ACC112 (cell line): ENCODE data around the gene BMAL1.
"Not testable (repeated sequence)": the region's sequence is repeated elsewhere in the genome, so short reads cannot be mapped to it uniquely, and the experiment has no call there.

Source experiments
- H2AFZ ChIP-seq: fragments of 200-600 bp; sonication (generic); one replicate; pipeline ENCODE4 v1.6.0; 2017; ENCODE audit warnings: antibody characterized with exemption, low read length; ENCODE audit not compliant: unreplicated experiment
- H3K27ac ChIP-seq: fragments of 200-600 bp; sonication (generic); 2 replicates; pipeline ENCODE4 v1.5.1; 2014; ENCODE audit warnings: low read depth, mild to moderate bottlenecking, antibody characterized with exemption, low read length, moderate library complexity
- H3K27me3 ChIP-seq: fragments of 200-600 bp; sonication (generic); 2 replicates; pipeline ENCODE4 v1.6.1; 2014; ENCODE audit warnings: mild to moderate bottlenecking, antibody characterized with exemption, low read length, moderate library complexity, mixed read lengths; ENCODE audit not compliant: insufficient read depth
- H3K36me3 ChIP-seq: fragments of 200-600 bp; sonication (generic); 2 replicates; pipeline ENCODE4 v1.6.1; 2016; ENCODE audit warnings: mild to moderate bottlenecking, antibody characterized with exemption, low read length, moderate library complexity, mixed read lengths; ENCODE audit not compliant: insufficient read depth
- H3K4me1 ChIP-seq: fragments of 200-600 bp; sonication (generic); one replicate; pipeline ENCODE4 v1.6.1; 2016; ENCODE audit warnings: low read length, mixed read lengths; ENCODE audit not compliant: insufficient read depth, unreplicated experiment, control insufficient read depth
- H3K4me3 ChIP-seq: fragments of 200-600 bp; sonication (generic); 2 replicates; pipeline ENCODE4 v1.5.1; 2014; ENCODE audit warnings: mild to moderate bottlenecking, low read depth, low read length
- H3K79me2 ChIP-seq: fragments of 200-600 bp; sonication (generic); one replicate; pipeline ENCODE4 v1.6.0; 2016; ENCODE audit warnings: low read length; ENCODE audit not compliant: control insufficient read depth, unreplicated experiment, insufficient read depth

The BMAL1 gene

GRCh38 chr11:13380731-13381130 is 103.1 kb downstream of the BMAL1 start:
- Histone ChIP-seq H3K4me1 (no peaks in the 10 kb centered on the region), H3K27ac (no peak overlapping the region), H3K27me3 (no peaks in the 10 kb centered on the region), H3K36me3 (peaks cover 17% of the 10 kb centered on the region; the same call in 1 of the 2 replicates), H2AFZ (no peak overlapping the region), H3K4me3 (no peak overlapping the region), H3K79me2 (no peaks in the 10 kb centered on the region)

GRCh38 chr11:13382751-13383150 is 105.2 kb downstream of the BMAL1 start:
- Histone ChIP-seq H3K27me3 (no peaks in the 10 kb centered on the region), H3K4me1 (no peaks in the 10 kb centered on the region), H3K79me2 (no peaks in the 10 kb centered on the region), H2AFZ (no peak overlapping the region), H3K27ac (no peak overlapping the region), H3K36me3 (peaks cover 24% of the 10 kb centered on the region; the same call in 1 of the 2 replicates), H3K4me3 (no peak overlapping the region)

DNA sequence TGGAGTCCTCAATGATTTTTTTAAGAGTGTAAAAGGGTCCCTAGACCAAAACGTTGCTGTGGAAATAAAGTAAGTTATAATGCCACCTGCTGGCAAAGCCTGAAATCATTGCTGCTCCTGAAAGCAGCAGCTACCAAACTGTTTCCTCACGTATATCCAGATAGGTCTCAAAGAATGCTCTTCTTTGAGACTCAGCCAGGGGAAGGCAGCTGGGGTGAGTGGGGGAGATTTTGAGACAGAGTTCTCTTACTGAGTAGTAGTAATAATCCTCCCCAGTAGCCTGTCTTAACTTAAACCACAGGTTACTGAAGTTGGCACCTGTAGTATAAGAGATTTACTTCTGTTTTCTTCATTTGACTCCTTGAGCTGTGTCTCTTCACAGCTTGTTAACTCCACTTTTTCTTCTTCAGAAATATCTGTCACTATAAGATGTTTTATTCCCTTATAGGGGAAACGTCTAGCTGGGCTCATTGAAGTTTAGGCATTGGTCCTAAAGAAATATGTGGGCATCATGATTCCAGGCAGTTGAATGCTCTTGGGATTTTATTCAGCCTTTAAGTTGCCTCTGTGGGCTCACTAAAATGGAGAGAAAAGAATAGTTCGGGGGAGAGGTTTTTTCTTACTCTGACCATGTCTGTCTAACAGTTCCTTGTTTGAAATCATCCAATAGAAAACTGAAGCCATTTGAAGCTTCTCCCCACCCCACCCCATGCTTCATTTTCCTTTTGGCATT is 107.5 kb downstream of the BMAL1 start:
- Histone ChIP-seq H3K27ac (peak overlapping the region; percentile 10; the same call in 1 of the 2 replicates), H3K4me3 (no peak overlapping the region), H2AFZ (peak overlapping the region; percentile 29), H3K4me1 (no peaks in the 10 kb centered on the region), H3K36me3 (peaks cover 27% of the 10 kb centered on the region; the same call in 1 of the 2 replicates), H3K27me3 (no peaks in the 10 kb centered on the region), H3K79me2 (no peaks in the 10 kb centered on the region)

- Histone ChIP-seq H3K4me3 (no peak overlapping the region), H3K27ac (no peak overlapping the region), H3K79me2 (no peaks in the 10 kb centered on the region), H2AFZ (no peak overlapping the region), H3K27me3 (no peaks in the 10 kb centered on the region), H3K36me3 (peaks cover 23% of the 10 kb centered on the region; the same call in 1 of the 2 replicates), H3K4me1 (no peaks in the 10 kb centered on the region)
Observed at GRCh38 chr11:13386567-13386966, 109.0 kb downstream of the BMAL1 start.

DNA sequence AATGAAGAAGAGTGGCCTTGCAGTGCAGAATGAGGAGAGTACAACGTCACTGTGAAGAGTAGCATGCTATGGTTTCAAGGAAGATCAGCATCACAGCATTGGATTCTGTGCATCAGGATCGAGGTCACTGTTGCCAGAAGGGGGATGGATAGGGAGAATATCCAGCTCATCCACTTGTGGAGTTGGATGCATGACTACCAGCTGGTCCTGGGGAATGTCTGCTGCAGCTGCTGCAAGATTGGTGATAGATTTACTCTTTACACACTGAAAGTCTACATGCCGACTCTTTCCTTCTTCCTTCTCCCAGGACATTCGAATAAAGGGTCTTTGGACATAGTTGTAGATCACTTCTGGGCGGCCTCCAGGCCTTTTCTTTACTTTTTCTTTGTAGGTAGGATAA is 111.2 kb downstream of the BMAL1 start:
- no peak overlapping the region for H2AFZ ChIP-seq
- no peaks in the 10 kb centered on the region for H3K79me2 ChIP-seq
- H3K36me3 ChIP-seq: peaks cover 19% of the 10 kb centered on the region; the same call in 1 of the 2 replicates
- no peak overlapping the region for H3K27ac ChIP-seq
- H3K4me1 ChIP-seq: no peaks in the 10 kb centered on the region
- no peaks in the 10 kb centered on the region for H3K27me3 ChIP-seq
- H3K4me3 ChIP-seq: no peak overlapping the region

DNA sequence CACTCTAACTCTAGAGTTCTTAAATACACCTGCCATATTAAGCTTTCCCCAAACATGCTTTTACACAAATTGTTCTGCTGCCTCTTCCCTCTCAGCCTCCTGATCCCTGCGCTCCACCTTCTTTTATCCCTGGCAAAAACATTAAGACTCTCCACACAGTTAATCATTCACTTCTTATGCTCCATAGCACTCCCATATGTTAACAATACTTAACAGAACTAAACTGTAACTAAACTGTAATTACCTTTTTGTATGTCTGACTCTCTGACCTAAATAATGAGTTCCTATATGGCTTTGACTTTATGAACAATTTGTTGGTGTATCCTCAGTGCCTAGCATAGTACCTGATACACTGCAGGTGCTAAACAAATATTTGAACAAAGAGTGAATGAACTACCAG is 113.6 kb downstream of the BMAL1 start:
- Histone ChIP-seq H3K4me1 (no peaks in the 10 kb centered on the region), H3K36me3 (peaks cover 19% of the 10 kb centered on the region; the same call in 1 of the 2 replicates), H3K27me3 (no peaks in the 10 kb centered on the region), H3K4me3 (no peak overlapping the region), H3K79me2 (no peaks in the 10 kb centered on the region), H3K27ac (no peak overlapping the region), H2AFZ (no peak overlapping the region)

DNA sequence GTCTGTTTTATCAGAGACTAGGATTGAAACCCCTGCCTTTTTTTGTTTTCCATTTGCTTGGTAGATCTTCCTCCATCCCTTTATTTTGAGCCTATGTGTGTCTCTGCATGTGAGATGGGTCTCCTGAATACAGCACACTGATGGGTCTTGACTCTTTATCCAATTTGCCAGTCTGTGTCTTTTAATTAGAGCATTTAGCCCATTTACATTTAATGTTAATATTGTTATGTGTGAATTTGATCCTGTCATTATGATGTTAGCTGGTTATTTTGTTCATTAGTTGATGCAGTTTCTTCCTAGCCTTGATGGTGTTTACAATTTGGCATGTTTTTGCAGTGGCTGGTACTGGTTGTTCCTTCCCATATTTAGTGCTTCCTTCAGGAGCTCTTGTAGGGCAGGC is 120.7 kb downstream of the BMAL1 start:
- not testable (repeated sequence) for H3K79me2 ChIP-seq, H3K27me3 ChIP-seq
- H3K36me3 ChIP-seq: peaks cover 12% of the 10 kb centered on the region

DNA sequence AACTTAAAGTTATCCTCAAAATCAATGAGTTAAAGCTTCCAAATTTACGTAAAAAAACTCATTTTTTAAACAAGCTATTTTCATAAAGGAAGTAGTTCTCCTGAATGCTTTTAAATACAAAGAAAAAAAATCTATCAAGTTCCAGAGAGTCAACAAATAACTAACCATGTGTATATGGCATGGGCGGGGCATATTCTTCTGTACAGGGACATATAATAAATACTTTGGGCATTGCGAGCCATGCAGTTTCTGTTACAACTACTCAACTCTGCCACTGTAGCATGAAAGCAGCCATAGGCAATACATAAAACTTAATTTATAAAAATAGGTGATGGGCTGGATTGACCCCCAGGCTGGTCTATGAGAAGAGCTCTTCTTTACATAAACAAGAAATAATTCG is 127.6 kb downstream of the BMAL1 start:
- no peak overlapping the region for H3K27ac ChIP-seq
- H3K27me3 ChIP-seq: no peaks in the 10 kb centered on the region
- H3K79me2 ChIP-seq: no peaks in the 10 kb centered on the region
- no peak overlapping the region for H2AFZ ChIP-seq
- H3K4me3 ChIP-seq: no peak overlapping the region
- H3K36me3 ChIP-seq: peaks cover 27% of the 10 kb centered on the region
- H3K4me1 ChIP-seq: no peaks in the 10 kb centered on the region

More for the DNA sequence above, 120.7 kb downstream of the BMAL1 start:
- H2AFZ ChIP-seq, H3K4me3 ChIP-seq, H3K4me1 ChIP-seq, H3K27ac ChIP-seq: not testable (repeated sequence)

DNA sequence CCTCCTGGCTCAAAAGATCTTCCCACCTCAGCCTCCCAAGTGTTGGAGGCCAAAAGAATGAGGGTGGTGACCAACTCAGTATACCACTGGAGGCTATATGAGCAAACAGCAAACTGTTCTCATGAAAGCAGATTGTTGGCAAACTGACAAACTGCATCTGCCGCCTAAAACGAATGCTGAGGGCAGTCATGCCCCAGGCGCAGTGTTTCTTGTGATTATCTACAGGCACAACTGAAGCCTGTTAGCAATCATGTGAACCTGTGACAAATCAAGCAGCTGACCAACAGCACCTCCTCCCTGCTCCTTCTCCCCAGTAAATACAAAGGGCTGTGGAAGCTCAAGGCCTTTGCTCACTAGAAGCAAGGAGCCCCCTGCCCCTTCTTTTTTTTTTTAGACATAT is 137.6 kb downstream of the BMAL1 start:
- Histone ChIP-seq H3K4me1 (no peaks in the 10 kb centered on the region), H3K27ac (no peak overlapping the region), H2AFZ (no peak overlapping the region), H3K27me3 (no peaks in the 10 kb centered on the region), H3K4me3 (no peak overlapping the region), H3K79me2 (no peaks in the 10 kb centered on the region), H3K36me3 (peaks cover 37% of the 10 kb centered on the region)

GRCh38 chr11:13421561-13421960 is 144.0 kb downstream of the BMAL1 start:
- H3K79me2 ChIP-seq: peaks cover 24% of the 10 kb centered on the region
- H3K4me3 ChIP-seq: no peak overlapping the region
- H3K4me1 ChIP-seq: no peaks in the 10 kb centered on the region
- H3K27me3 ChIP-seq: no peaks in the 10 kb centered on the region
- H3K27ac ChIP-seq: no peak overlapping the region
- peaks cover 3% of the 10 kb centered on the region; the same call in 1 of the 2 replicates for H3K36me3 ChIP-seq
- no peak overlapping the region for H2AFZ ChIP-seq

GRCh38 chr11:13423372-13423771 is 145.8 kb downstream of the BMAL1 start:
- H3K27ac ChIP-seq: no peak overlapping the region
- no peak overlapping the region for H2AFZ ChIP-seq
- H3K4me3 ChIP-seq: no peak overlapping the region
- no peaks in the 10 kb centered on the region for H3K4me1 ChIP-seq
- H3K79me2 ChIP-seq: peaks cover 26% of the 10 kb centered on the region
- H3K27me3 ChIP-seq: no peaks in the 10 kb centered on the region
- peaks cover 7% of the 10 kb centered on the region; the same call in 1 of the 2 replicates for H3K36me3 ChIP-seq
